HG03521 (cell line): ENCODE results near the gene WDFY2.
A peak's percentile ranks its signal among the peaks of the same experiment; 100 is the strongest.
"Not testable (repeated sequence)": the region's sequence is repeated elsewhere in the genome, so short reads cannot be mapped to it uniquely, and the experiment has no call there.

ENCODE experiments used
- ATAC-seq: cut with Tn5 transposase; IDR thresholded peaks from one replicate; pipeline ENCODE4 v1.9.1; 2021; ENCODE audit warnings: mild to moderate bottlenecking, moderate library complexity; ENCODE audit not compliant: unreplicated experiment

Gene WDFY2

GRCh38 chr13:51688937-51689662, 104.8 kb downstream of the WDFY2 start:
- no peak for ATAC-seq

- no peak for ATAC-seq
Observed at GRCh38 chr13:51689663-51689996, 105.4 kb downstream of the WDFY2 start.

DNA sequence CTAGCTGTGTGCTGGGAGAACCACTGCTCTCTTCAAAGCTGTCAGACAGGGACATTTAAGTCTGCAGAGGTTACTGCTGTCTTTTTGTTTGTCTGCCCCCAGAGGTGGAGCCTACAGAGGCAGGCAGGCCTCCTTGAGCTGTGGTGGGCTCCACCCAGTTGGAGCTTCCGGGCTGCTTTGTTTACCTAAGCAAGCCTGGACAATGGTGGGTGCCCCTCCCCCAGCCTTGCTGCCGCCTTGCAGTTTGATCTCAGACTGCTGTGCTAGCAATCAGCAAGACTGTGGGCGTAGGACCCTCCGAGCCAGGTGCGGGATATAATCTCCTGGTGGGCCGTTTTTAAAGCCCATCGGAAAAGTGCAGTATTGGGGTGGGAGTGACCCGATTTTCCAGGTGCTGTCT, 111.4 kb downstream of the WDFY2 start:
- ATAC-seq, result not testable (repeated sequence)

DNA sequence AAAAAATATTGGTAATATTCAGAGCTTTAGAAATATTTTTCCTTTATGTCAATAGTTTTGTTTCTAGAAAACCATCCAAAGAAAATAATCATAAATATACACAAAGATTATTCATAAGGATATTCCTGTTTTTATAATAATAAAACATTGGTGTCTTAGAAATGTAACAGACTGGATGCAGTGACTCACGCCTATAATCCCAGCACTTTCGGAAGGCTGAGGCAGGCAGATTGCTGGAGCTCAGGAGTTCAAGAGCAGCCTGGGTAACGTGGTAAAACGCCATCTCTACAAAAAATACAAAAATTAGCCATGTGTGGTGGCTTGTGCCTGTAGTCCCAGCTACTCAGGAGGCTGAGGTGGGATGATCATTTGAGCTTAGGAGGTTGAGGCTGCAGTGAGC, 112.9 kb downstream of the WDFY2 start:
- no peak for ATAC-seq

DNA sequence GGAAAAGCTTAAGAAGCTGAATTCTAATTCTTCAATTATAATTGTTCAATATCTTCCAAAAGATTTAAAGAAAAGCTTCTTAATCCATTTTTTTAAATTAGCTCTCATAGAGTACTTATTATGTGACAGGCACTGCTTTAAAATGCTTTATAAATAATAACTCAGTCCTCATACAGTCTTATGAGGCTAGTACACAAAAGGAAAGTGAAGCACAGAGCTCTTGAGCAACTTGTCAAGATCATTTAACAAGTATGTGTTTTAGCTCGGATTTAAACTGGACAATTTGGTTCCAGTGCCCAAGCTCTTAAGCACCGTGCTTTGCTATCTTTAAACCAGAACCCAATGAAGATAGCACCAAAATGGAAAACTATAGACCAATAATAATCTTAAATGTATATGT, 113.6 kb downstream of the WDFY2 start:
- ATAC-seq, result no peak

GRCh38 chr13:51698352-51698751, 114.1 kb downstream of the WDFY2 start:
- no peak for ATAC-seq

DNA sequence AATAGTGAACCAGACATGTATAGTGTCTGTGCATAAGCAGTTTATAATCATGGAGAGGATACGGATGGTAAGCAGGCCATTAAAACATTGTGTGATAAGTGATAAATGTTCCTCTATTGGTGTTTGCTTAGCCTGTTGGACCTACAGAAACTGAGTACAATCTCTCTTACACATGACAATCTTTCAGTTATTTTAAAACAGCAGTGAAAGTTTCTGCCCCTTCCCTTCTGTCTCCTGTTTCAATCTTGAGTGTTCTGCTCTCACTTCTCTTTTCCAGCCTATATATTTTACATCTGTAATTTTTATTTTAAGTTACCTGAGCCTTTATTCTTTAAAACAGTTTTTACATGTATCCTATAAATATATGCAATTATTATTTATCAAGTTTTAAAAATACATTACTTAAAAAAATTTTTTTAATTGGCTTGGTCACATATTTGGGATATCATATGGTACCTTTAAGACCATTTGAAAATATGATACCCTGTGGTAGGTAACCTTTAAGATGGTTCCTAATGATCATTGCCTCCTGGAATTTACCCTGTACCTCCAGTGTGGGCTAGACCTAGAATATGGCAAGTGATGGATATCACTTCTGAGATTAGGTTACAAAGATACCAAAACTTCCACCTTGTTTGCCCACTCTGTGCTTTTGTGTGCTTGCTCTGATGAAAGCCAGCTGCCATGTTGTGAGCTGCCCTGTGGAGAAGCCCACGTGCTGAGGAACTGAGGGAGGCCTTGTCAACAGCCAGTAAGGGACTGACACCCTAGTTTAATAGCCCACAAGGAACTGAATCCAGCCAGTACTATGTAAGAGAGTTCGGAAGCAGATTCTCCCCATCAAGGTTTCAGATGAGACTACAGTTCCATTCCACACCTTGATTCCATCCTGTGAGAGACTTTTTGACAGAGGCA, 120.4 kb downstream of the WDFY2 start:
- peak; percentile 54 for ATAC-seq

DNA sequence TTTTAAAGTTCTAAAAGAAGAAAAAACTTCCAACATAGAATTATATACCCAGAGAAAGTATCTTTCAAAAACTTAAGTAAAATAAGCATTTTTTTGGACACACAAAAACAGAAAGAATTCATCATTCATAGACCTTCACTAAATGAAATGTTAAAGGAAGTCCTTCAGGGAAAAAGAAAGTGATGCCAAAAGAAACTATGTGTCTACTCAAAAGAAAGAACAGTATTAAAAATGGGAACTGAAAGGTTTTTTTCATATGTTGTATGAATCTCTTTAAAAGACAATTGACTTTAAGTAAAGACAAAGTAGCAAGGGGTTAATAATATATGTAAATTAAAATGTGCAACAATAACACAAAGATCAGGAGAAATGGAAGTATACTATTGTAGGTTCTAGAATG, 123.2 kb downstream of the WDFY2 start:
- ATAC-seq, result no peak

DNA sequence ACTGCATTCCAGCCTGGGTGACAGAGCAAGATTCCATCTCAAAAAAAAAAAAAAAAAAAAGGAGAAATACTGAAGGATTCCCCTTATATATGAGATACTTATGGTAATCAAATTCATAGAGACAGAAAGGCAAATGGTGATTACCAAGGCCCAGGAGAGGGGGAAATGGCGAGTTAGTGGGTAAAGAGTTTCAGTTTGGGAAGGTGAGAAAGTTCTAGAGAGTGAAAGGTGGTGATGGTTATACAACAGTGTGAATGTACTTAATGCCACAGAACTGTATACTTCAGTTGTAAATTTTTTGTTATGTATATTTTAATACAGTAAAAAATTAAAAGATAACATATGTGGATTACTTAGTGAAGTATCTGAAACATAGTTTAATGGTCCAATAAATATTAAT, 129.5 kb downstream of the WDFY2 start:
- ATAC-seq, result no peak

DNA sequence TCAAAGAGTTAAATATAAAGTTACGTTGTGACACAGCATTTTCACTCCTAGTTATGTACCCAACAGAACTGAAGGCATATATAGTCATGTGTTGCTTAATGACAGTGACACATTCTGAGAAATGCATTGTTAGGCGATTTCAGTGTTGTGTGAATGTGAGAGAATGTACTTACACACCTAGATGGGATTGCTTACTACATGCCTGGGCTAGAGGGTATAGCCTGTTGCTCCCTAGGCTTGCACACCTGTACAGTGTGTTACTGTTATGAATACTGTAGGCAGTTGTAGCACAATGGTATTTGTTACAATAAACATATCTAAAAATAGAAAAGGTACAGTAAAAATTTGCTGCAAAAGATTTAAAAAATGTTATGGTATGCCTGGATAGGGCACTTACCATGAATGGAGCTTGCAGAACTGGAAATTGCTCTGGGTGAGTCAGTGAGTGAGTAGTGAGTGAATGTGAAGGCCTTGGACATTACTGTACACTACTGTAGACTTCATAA, 130.5 kb downstream of the WDFY2 start:
- no peak for ATAC-seq

DNA sequence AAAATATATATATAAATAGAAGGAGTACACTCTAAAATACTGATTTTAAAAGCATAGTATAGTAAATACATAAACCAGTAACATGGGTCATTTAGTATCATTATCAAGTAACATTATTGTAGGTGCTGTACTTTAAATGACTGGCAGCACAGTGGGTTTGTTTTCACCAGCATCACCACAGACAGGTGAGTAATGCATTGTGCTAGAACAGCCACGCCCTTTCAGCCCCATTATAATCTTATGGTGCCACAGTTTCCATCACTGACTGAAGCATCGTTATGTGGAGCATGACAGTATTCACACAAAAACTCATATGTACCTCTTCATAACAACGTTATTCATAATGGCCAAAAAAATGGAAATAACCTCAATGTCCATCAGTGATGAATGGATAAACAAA, 131.4 kb downstream of the WDFY2 start:
- no peak for ATAC-seq

- no peak for ATAC-seq
Observed at GRCh38 chr13:51717786-51718398, 133.6 kb downstream of the WDFY2 start.

GRCh38 chr13:51719394-51719793, 135.1 kb downstream of the WDFY2 start:
- ATAC-seq, result no peak

DNA sequence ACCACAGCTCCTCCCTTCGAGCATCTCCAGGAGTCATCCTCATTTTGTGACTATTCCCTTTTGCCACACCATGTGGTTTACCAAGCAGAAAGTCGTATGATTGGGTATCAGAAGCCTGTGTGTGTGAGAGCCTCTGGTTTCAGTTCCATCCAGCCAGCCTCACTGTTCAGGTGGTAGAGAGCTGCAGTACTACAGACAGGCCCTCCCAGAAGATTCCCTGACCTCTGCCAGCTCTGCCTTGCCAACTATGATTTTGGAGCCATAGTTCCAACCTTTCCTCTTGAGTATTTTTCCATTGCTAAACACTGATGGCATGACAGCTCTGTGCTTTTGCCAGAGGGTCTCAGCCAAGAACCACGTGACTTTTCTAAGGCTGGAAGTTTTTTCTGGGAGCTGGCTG, 137.2 kb downstream of the WDFY2 start:
- ATAC-seq, result peak; percentile 85

GRCh38 chr13:51723529-51723928, 139.3 kb downstream of the WDFY2 start:
- ATAC-seq, result no peak

DNA sequence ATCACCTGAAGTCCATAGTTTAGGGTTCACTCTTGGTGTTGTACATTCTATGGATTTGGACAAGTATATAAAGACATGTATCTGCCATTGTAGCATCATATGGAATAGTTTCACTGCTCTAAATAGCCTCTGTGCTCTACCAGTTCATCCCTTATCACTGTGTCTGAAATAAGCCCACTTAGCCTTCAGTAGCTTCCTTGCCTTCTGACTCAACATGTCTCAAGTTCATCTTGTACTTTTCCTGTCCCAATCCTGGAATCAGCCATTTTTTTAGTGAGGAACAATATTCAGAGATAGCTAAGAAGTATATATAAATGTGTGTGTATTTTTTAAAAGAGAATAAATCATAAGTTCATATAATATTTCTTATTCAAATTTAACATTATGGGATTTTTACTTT, 140.5 kb downstream of the WDFY2 start:
- no peak for ATAC-seq

DNA sequence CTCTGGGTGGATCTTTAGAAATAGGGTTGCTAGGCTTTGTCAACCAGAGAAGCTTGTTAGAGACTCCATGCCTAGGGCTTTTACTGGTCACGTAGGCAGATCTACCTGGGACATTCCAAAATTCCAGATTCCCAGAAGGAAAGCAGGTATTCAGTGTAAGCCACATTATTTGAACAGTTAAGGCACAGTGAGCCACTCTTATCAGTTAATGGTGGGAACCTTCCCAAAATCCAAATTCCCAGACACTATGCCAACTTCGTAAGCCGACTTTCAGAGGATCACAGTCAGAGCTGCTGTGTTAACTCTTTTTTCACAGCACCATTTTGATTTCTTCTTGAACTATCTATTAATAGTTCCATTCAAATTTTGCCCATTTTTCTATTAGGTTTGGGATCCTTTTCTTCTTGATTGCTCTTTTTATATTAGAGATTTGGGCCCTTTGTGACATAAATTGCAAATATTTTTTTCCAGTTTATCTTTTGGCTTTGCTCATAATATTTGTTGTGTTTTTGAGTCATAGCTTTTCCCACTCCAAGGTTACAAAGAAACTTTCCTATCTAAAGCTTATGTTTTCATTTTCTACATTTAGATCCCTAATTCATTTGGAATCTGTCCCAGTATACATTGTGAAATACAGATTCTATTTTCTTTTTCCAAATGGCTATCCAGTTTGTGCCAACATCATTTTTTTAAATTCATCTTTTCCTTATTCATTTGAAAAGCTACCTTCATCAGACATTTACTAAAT, 142.4 kb downstream of the WDFY2 start:
- ATAC-seq, result no peak

DNA sequence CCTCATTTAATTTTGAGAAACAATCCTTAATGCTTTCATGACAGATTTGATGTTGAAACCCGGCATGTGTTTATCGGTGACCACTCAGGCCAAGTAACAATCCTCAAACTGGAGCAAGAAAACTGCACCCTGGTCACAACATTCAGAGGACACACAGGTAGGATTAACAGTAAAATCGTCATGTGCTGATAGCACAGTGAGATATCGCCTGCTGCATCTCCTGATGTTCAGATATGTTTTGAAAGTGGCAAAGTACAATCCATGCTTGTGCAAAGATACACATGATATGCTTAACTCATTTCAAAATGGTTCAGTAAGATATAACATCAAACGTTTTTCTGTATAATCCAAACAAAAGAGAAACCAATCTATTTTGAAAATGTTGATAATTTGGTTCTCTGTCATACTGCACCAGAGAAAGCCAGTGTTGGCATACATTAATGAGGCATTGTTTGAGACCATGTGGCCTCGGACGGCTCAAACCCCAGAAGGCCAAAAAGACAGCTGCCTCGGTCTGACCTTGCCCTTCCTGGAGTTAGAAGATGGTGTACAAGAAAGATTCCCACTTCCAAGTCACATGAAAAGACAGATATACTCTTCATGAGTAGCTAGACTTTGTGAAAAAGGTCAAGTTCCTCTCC, 143.5 kb downstream of the WDFY2 start:
- ATAC-seq, result no peak

- no peak for ATAC-seq
Observed at GRCh38 chr13:51728275-51728673, 144.0 kb downstream of the WDFY2 start.

DNA sequence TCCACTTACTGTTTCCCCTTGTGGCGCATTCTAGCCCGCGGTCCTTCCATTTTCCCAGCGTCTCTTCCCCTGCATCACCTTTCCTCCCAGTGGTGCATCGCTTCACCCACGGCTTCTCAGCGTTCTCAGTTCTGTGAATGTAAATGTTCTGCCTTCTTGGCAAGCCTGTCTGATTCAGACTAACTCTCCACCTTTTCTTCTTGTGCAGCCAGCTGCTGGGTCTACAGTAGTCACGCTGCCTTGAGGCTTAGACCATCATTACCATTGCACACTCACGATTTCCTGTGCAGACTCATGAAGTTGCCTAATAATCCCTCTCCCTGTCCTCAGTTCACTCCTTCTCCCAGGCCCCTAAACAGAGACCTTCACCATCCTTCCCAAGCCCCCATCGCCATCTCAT, 144.7 kb downstream of the WDFY2 start:
- ATAC-seq, result no peak
